Ecto neural progenitor cell (in vitro differentiated cells): ENCODE results near the gene PPIC.
A peak's percentile ranks its signal among the peaks of the same experiment; 100 is the strongest.
"Not testable (repeated sequence)": the region's sequence is repeated elsewhere in the genome, so short reads cannot be mapped to it uniquely, and the experiment has no call there.

Experiments used
- DNase-seq: peaks from one replicate; pipeline ENCODE4 v3.0.0-alpha.2; 2018; ENCODE audit warnings: low spot score

PPIC gene

GRCh38 chr5:123007754-123008153 lies 28.8 kb downstream of the PPIC start:
- DNase-seq = no peak

- no peak for DNase-seq
Measured at GRCh38 chr5:123007182-123007581, 29.3 kb downstream of the PPIC start.

DNA sequence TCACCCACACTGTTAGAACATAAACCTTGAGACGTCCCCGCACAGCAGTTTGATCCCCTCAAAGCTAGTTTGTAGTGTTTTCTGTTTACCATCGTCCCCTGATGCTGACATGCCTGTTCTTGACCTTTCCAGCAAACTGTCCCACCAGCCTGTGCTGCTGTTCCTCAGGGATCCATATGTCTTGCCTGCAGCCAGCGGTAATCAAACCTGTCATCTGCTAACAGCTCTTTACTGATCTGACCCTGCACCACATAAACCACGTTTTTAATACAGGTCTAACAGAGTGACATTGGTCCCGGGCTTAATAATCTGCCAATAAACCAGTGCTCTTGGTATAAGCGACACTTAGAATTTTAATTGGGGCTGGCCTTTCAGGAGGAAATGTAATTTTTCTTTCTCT lies 34.7 kb downstream of the PPIC start:
- no peak for DNase-seq

GRCh38 chr5:123000731-123001130 lies 35.8 kb downstream of the PPIC start:
- DNase-seq = no peak

GRCh38 chr5:122999947-123000563 lies 36.5 kb downstream of the PPIC start:
- peak; percentile 77 for DNase-seq

DNA sequence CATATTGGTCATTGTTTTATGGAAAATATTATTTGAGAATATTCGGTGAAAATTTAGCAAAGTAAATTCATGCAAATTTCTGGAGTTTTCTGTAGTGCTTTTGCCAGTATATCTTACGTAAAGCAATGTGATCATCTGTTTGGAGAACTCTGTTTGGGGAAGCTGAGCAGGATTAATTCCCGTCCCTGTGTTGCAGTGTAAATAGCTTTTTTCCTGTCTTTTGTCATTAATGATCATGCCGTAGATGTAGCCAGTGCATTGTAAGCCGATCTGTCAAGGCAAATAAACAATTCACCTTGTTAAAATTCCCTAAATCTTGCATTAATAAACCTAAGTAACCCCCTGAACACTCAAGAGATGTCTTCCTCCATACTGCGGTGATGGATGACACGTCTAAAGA lies 39.2 kb downstream of the PPIC start:
- no peak for DNase-seq

- no peak for DNase-seq
Measured at GRCh38 chr5:122996091-122996490, 40.4 kb downstream of the PPIC start.

DNA sequence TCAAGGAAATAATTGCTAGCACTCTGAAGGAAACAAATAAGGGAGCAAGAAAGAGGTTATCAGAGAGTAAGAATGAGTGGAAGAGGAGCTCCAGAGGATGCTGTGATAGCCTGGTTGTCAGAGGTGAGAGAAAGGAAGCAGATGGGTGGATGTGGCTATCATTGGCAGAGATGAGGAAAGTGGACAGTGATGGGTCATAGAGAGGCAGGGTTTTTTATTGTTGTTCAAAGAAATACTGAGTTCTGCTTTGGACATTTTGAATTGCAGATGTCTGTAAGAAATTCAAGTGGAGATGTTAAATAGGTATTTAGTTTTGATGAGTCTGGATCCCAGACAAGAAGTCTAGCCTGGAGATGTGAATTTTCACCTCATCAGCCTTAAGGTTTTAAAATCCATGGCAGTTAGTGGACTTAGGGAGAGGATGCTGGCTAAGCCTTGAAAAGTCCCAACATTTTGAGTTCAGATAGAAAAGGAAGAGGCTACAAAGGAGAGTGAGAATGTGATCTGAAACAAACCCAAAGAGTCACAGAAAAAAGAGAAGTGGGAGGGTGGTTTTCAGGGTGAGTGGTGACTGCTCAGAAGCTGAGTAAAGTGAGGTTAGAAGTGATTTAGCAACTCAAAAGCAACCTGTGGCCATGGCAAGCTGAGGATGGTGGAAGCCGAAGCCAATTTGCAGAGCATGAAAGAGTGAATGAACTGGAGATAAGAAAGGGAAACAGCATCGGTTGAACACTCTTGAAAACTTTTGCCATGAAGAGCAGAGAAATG lies 50.4 kb downstream of the PPIC start:
- DNase-seq = no peak

DNA sequence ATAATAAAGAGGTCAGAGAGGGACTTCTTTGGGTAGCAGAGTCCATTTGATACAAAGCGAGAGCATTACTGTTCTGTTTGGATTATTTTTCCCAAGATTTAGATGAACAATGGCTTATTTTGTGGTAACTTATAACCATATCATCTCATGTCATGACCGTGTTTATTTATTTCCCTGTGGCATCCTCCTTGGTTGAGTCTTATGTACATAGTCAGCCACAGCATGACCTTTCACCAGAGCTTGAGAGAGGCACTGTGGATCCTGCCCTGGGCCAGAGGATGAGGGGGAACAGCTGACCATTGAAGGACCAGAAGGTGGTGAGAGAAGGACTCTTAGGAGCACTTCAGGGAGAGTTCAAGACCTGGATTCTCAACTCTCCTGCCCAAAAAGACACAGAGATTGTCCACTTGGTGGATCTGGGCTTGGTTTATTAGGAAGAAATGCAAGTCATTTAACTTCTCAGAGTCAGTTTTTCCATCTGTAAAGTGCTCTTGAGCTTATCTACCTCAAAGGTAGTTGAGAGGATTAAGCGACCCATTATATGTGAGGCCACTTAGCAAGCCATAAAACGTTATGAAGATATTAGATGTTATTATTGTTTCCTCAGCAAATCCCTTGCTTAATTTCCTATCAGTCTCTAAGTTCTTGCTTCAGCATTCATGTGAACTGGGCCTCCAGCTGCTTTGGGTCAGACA lies 51.4 kb downstream of the PPIC start:
- no peak for DNase-seq

GRCh38 chr5:122984425-122984824 lies 52.1 kb downstream of the PPIC start:
- no peak for DNase-seq

GRCh38 chr5:122982376-122982775 lies 54.1 kb downstream of the PPIC start:
- DNase-seq = no peak

GRCh38 chr5:122981846-122982245 lies 54.7 kb downstream of the PPIC start:
- no peak for DNase-seq

- no peak for DNase-seq
Measured at GRCh38 chr5:122978644-122979297, 57.8 kb downstream of the PPIC start.

DNA sequence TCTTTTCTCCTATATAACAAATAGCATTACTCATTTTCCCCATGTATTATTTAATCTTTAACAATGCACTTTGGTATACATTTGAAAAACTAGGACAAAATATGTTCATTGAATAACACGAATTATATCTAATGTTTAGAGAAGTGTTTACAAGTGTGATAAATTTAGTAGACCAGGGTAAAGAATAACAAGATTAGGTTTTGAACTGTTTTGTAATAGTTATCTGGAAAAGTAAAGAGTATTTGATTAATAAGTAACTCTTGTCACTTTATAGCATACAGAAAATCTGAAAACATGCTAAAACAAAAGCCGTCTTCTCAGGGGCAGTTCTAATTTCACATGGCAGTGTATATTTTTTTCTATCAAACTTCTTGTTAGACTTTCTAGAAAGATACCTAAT lies 58.5 kb downstream of the PPIC start:
- DNase-seq = no peak

DNA sequence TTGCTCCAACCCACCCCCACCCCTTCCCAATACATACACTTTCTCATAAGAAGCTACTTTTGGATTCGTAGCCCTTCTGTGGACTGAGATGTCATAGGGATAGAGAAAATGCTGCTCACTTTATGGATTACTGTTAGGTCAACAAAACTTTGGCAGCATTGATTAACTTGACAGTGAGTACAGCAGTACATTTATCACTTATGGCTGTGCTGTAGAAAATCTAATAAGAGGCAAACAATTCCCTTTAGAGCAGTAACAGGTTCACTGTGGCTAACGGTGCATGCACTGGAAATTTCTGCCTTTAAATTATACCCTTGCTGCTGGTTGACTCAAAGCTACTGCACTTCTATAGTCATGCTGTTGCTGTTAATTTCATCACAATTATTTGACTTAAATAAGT lies 59.2 kb downstream of the PPIC start:
- DNase-seq = no peak

DNA sequence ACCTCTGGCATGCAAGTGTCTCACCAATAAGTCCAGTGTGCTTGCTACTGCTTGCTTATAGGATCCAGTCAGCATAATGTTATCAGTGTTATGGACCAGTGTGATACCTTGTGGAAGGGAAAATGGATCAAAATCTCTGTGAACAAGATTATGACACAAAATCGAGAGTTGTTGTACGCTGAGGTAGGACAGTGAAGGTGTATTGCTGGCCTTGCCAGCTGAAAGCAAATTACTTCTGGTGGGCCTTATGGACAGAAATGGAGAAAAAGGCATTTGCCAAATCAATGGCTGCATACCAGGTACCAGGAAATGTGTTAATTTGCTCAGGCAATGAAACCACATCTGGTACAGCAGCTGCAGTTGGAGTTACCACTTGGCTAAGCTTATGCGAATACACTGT lies 62.3 kb downstream of the PPIC start:
- DNase-seq = not testable (repeated sequence)

DNA sequence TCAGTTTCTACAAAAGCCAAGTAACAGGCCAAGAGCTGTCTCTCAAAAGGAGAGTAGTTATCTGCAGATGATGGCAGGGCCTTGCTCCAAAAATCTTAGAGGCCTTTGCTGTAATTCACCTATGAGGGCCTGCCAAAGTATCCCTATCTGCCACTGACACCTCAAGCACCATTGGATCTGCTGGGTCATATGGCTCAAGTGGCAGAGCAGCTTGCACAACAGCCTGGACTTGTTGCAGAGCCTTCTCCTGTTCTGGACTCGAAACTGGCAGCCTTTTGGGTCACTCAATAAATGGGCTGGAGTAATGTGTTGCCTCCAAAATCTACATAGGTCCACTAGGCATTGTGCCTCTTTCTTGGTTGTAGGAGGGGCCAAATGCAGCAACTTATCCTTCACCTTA lies 62.8 kb downstream of the PPIC start:
- not testable (repeated sequence) for DNase-seq
